Tibial nerve (tissue), 4 donors: Measurements from ENCODE around the gene PRKG1. TPM values are rescaled to one million over a fixed set of nuclear protein-coding genes. Genes with fewer than 3 reads are reported as not detected.
"Not testable (repeated sequence)": the region's sequence is repeated elsewhere in the genome, so short reads cannot be mapped to it uniquely, and the experiment has no call there.

ENCODE experiments used
- DNase-seq, 2 donors: peaks; one replicate each; pipeline ENCODE4 v3.0.0-alpha.2; 2019; ENCODE audit warnings: low spot score in 2 of 2
- H3K27ac ChIP-seq, 4 donors: fragments of 200-600 bp; sonication (generic) in 3 of 4; one replicate each; pipeline ENCODE4 v1.5.1; 2017 to 2019; ENCODE audit warnings: mild to moderate bottlenecking in 1 of 4
- H3K27me3 ChIP-seq, 2 donors: fragments of 200-600 bp; sonication (generic) in 1 of 2; one replicate each; pipeline versions ENCODE4 v1.5.1 to v1.6.0; 2017 to 2019
- H3K36me3 ChIP-seq, 3 donors: fragments of 200-600 bp; sonication (generic); one replicate each; pipeline ENCODE4 v1.5.1; 2018 to 2019
- H3K4me1 ChIP-seq, 4 donors: fragments of 200-600 bp; sonication (generic) in 3 of 4; one replicate each; pipeline ENCODE4 v1.5.1; 2017 to 2019
- H3K4me3 ChIP-seq, 4 donors: fragments of 200-600 bp; sonication (generic) in 3 of 4; one replicate each; pipeline ENCODE4 v1.5.1; 2017 to 2019; ENCODE audit warnings: mild to moderate bottlenecking in 1 of 4, moderate library complexity in 1 of 4
- H3K9me3 ChIP-seq, 4 donors: fragments of 200-600 bp; sonication (generic) in 3 of 4; one replicate each; pipeline ENCODE4 v1.5.1; 2017 to 2019
- EP300 ChIP-seq, 2 donors: sonication (generic); formaldehyde crosslinking; IDR thresholded peaks; one replicate each; pipeline ENCODE4 v1.6.1; 2017; ENCODE audit warnings: antibody characterized with exemption in 2 of 2, mild to moderate bottlenecking in 1 of 2
- POLR2A ChIP-seq, 2 donors: fragments of 450-650 bp; IDR thresholded peaks; one replicate each; pipeline ENCODE4 v1.6.1; 2017; ENCODE audit warnings: antibody characterized with exemption in 2 of 2, mild to moderate bottlenecking in 2 of 2, moderate library complexity in 2 of 2
- WGBS, 2 donors: methylation state at CpG; one replicate each; pipeline ENCODE4 v1.1.5; 2018; 5-methylcytosine and 5-hydroxymethylcytosine counted together
- total RNA-seq, 4 donors: library from RNA; depleted of rRNA; stranded (reverse); fragments of >200 nt; gene quantifications; one replicate each; pipeline ENCODE4 v1.1.0, GENCODE V29; 2016
- TF ChIP-seq, protein P1 (sequence below), 5 experiments: fragments of 200-600 bp in 3 of 5; fragments of 450-650 bp in 2 of 5; sonication (generic) in 3 of 5; IDR thresholded peaks; one replicate each; pipeline ENCODE4 v1.5.1; 2016 to 2019; ENCODE audit warnings: antibody characterized with exemption in 5 of 5, mild to moderate bottlenecking in 3 of 5, moderate library complexity in 2 of 5

Gene PRKG1
- total RNA-seq, 4 donors from 2014 or later, result 8.7 to 35.0 (median 14.8) TPM

DNA sequence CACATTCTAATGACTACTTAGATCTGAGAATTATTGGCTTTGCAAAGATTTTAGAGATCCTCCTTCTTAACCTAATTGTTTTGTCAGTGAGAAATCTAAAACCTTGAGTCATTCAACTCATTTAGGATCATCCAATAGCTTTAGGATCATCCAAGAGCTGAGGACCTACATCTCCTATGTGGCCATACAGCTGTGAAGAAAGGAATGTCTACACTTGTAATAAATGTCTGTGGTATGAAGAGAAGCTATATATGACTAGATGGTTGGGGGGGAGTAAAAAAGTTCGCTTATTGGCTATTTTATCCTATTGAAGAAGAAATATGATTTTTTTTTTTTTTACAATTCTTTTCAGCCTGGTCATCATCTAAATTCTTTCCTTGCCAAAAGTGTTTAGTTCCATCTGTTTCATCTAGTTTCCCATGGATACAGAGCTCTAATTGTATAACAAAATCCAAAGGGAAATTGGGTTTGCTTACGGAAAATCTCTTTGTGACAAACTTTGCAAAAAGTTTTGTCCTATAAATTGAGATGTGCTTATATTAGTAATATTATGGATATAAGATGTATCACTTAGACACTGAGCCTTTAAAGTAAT lies 196.7 kb downstream of the PRKG1 start:
- 83 to 89% methylated on average over 2 of the region's 2 CpGs for WGBS, 2 donors
- peaks cover 0 to 2% (median 0%) of the 10 kb centered on the region in 4 donors for H3K4me1 ChIP-seq
- no peaks in the 10 kb centered on the region for H3K36me3 ChIP-seq
- H3K27ac ChIP-seq, result no peak overlapping the region
- H3K9me3 ChIP-seq, result no peaks in the 10 kb centered on the region
- H3K27me3 ChIP-seq, result no peaks in the 10 kb centered on the region
- TF ChIP-seq EP300 (IDR thresholded peaks at IDR 0.05), result no peak
- TF ChIP-seq, protein P1, sequence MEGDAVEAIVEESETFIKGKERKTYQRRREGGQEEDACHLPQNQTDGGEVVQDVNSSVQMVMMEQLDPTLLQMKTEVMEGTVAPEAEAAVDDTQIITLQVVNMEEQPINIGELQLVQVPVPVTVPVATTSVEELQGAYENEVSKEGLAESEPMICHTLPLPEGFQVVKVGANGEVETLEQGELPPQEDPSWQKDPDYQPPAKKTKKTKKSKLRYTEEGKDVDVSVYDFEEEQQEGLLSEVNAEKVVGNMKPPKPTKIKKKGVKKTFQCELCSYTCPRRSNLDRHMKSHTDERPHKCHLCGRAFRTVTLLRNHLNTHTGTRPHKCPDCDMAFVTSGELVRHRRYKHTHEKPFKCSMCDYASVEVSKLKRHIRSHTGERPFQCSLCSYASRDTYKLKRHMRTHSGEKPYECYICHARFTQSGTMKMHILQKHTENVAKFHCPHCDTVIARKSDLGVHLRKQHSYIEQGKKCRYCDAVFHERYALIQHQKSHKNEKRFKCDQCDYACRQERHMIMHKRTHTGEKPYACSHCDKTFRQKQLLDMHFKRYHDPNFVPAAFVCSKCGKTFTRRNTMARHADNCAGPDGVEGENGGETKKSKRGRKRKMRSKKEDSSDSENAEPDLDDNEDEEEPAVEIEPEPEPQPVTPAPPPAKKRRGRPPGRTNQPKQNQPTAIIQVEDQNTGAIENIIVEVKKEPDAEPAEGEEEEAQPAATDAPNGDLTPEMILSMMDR (IDR thresholded peaks at IDR 0.05), result no peak
- TF ChIP-seq POLR2A (IDR thresholded peaks at IDR 0.05), result no peak
- no peak overlapping the region for H3K4me3 ChIP-seq
- DNase-seq, result no peak

- H3K27ac ChIP-seq, H3K27me3 ChIP-seq, H3K4me1 ChIP-seq, H3K9me3 ChIP-seq, H3K4me3 ChIP-seq, H3K36me3 ChIP-seq, DNase-seq: not testable (repeated sequence)
- WGBS, 2 donors, result 67 to 70% methylated on average over 2 of the region's 2 CpGs
Observed at GRCh38 chr10:51272099-51272498, 197.8 kb downstream of the PRKG1 start.

DNA sequence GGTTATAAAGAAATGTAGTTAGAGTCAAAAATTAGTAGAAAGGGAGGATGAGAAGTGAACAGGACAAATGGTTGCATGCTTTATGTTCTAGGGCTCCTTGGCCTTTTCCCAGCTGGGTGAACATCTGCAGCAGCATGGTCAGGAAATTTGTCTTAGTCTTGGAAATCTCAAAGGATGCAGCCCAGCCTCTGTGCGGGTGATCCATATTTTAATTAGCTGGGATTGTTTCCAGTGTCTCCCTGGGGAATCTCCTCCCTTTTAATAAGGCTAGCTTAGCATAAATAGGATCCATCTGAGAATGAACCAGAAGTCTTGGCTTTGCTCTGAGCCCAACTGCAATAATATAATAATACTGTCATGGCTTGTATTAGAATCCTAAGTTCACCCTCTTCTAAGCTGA lies 198.3 kb downstream of the PRKG1 start:
- peaks cover 0 to 2% (median 0%) of the 10 kb centered on the region in 4 donors for H3K4me1 ChIP-seq
- no peak for TF ChIP-seq EP300 (IDR thresholded peaks at IDR 0.05)
- TF ChIP-seq POLR2A (IDR thresholded peaks at IDR 0.05), result no peak
- TF ChIP-seq, protein P1 (IDR thresholded peaks at IDR 0.05), result no peak
- no peak overlapping the region for H3K27ac ChIP-seq
- no peaks in the 10 kb centered on the region for H3K27me3 ChIP-seq
- H3K9me3 ChIP-seq, result peaks cover 0 to 8% (median 0%) of the 10 kb centered on the region in 4 donors
- 40 to 48% methylated on average over 1 of the region's 1 CpG for WGBS, 2 donors
- no peak for DNase-seq
- H3K4me3 ChIP-seq, result no peak overlapping the region
- no peaks in the 10 kb centered on the region for H3K36me3 ChIP-seq

GRCh38 chr10:51273574-51273973 lies 199.3 kb downstream of the PRKG1 start:
- Histone ChIP-seq H3K9me3 (peaks cover 0 to 13% (median 0%) of the 10 kb centered on the region in 4 donors), H3K36me3 (no peaks in the 10 kb centered on the region), H3K4me1 (peaks cover 0 to 2% (median 0%) of the 10 kb centered on the region in 4 donors), H3K27ac (no peak overlapping the region), H3K4me3 (no peak overlapping the region), H3K27me3 (no peaks in the 10 kb centered on the region)
- TF ChIP-seq, protein P1 (IDR thresholded peaks at IDR 0.05), result no peak
- TF ChIP-seq POLR2A (IDR thresholded peaks at IDR 0.05), result no peak
- no peak for TF ChIP-seq EP300 (IDR thresholded peaks at IDR 0.05)
- no peak for DNase-seq
- 76 to 92% methylated on average over 5 of the region's 5 CpGs for WGBS, 2 donors

- not testable (repeated sequence) for H3K4me3 ChIP-seq, H3K36me3 ChIP-seq, H3K4me1 ChIP-seq, DNase-seq, H3K27me3 ChIP-seq, H3K27ac ChIP-seq
- peaks cover 0 to 13% (median 0%) of the 10 kb centered on the region in 4 donors for H3K9me3 ChIP-seq
- 89 to 94% methylated on average over 6 of the region's 6 CpGs for WGBS, 2 donors
Observed at GRCh38 chr10:51276097-51276496, 201.8 kb downstream of the PRKG1 start.

DNA sequence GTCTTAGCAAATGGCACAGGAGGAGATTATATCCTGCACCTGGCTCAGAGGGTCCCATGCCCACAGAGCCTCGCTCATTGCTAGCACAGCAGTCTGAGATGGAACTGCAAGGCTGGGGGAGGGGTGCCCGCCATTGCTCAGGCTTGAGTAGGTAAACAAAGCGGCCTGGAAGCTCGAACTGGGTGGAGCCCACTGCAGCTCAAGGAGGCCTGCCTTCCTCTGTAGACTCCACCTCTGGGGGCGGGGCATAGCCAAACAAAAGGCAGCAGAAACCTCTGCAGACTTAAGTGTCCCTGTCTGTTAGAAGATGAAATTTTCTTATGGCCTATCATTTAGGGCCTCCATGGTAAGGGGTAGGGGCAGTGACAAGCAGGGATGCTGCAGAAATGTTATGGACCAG lies 207.1 kb downstream of the PRKG1 start:
- not testable (repeated sequence) for H3K4me3 ChIP-seq, H3K27me3 ChIP-seq, DNase-seq, H3K4me1 ChIP-seq, H3K36me3 ChIP-seq, H3K27ac ChIP-seq
- peaks cover 0 to 13% (median 0%) of the 10 kb centered on the region in 4 donors for H3K9me3 ChIP-seq
- 90 to 97% methylated on average over 5 of the region's 5 CpGs for WGBS, 2 donors

DNA sequence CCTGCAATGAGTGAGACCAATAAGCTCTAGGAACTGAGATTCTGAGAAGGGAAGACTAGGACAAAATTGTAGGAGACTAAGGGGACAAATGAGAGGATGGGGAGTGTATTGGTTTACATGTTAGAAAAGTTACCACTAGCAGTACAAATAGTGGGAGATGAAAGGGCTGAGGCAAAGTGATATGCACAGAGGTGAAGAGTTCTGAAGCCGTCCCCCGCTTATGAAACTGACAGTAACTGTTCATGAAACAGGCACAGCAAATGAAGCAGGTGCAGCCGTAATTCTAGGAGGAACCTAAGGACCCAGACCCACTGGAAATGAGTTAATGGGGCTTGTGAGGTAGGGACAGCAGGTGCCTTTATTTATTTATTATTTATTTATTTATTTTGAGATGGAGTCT lies 211.3 kb downstream of the PRKG1 start:
- H3K4me3 ChIP-seq, result no peak overlapping the region
- no peaks in the 10 kb centered on the region for H3K4me1 ChIP-seq
- WGBS, 2 donors, result 99 to 100% methylated on average over 3 of the region's 3 CpGs
- no peaks in the 10 kb centered on the region for H3K9me3 ChIP-seq
- TF ChIP-seq EP300 (IDR thresholded peaks at IDR 0.05) (no peak), POLR2A (IDR thresholded peaks at IDR 0.05) (no peak)
- TF ChIP-seq, protein P1 (IDR thresholded peaks at IDR 0.05), result no peak
- H3K27me3 ChIP-seq, result no peaks in the 10 kb centered on the region
- H3K27ac ChIP-seq, result no peak overlapping the region
- DNase-seq, result no peak
- no peaks in the 10 kb centered on the region for H3K36me3 ChIP-seq
